Stimulated activated naive CD4-positive, alpha-beta T cell (primary cell): ENCODE results near the gene DUSP8.

ENCODE experiments used
- DNase-seq, 6 experiments: peaks; one replicate each; lab custom pipeline; 2025; lab: John Stamatoyannopoulos, UW

Gene DUSP8

GRCh38 chr11:1566381-1567051, 5.6 kb downstream of the DUSP8 start:
- DNase-seq: no peak

DNA sequence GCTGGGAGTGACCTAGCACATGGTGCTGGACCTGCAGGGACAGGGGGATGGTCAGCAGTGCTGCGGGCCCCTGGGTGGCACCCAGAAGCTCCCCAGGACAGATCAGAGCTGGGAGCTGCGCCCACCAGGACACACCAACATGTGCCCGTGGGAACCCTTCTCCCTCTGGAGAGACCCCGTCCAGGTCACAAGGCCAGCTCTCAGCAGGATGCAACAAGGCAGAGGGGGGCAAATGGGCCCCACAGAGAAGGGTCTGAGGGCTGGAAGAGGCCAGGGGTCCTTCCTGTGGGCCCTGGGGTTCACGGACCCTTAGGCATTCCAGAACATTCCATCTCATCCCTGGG, 6.2 kb downstream of the DUSP8 start:
- DNase-seq: no peak

DNA sequence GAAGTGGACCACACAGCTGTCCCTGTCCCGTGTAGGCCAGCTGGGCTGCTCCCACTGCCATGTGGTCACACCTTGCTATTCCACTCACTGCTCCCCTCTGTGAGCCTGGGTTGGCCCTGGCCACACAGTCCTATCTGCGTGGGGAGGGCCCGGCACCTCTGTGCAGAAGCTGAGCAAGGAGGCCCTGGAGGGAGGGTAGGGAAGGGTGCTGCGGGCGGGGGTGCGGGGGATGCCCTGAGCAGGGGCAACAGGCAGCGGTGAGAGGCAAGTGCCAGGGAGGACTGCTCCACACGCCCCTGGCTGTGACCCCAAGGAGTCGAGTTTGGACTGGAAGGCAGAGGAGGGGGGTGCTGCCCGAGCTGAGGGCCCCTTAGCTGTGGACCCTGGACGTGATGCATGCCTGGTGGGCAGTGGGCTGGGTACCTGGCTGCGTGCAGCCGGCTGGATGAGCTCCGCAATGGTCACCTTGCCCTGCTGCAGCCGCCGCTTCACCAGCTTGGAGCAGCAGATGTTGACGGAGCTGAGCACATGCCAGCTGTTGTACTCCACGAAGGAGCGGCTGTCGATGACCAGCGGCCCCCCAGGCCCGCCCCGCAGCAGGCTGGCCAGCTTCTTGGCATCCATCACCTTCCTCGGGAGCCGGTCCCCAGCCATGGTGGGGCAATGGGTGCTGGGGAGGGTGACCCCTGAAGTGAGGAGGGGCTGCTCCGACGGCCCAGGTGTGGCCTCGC, 6.7 kb downstream of the DUSP8 start:
- no peak for DNase-seq

DNA sequence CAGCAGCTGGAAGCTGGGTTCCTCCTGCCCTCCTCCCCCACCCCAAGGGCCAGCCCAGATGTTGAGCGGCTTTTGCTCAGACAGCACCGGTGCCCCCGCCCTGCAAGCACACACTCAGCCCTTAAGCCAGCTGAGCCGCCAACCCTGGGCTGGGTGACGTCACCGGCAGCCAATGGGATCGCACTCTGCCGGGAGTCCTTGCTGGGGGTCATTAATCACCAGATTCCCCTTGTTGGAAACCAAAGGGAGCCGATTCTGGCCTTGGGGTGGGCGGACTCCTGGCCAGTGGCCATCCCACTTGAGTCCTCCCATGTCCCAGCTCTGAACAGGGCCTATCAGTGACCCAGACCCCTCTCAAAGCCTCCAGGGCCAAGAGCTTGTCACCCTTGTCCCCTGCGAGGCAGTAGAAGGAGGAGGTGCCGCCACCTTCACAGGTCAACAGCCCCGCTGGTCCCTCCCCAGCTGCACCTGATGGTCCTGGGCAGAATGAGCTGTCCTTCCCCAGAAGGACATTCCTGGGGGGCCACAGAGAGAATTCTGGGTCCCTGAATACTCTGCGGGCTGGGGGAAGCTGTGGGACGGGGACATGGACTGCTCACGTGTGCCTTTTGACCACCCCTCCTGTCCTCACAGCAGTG, 7.4 kb downstream of the DUSP8 start:
- DNase-seq: no peak

DNA sequence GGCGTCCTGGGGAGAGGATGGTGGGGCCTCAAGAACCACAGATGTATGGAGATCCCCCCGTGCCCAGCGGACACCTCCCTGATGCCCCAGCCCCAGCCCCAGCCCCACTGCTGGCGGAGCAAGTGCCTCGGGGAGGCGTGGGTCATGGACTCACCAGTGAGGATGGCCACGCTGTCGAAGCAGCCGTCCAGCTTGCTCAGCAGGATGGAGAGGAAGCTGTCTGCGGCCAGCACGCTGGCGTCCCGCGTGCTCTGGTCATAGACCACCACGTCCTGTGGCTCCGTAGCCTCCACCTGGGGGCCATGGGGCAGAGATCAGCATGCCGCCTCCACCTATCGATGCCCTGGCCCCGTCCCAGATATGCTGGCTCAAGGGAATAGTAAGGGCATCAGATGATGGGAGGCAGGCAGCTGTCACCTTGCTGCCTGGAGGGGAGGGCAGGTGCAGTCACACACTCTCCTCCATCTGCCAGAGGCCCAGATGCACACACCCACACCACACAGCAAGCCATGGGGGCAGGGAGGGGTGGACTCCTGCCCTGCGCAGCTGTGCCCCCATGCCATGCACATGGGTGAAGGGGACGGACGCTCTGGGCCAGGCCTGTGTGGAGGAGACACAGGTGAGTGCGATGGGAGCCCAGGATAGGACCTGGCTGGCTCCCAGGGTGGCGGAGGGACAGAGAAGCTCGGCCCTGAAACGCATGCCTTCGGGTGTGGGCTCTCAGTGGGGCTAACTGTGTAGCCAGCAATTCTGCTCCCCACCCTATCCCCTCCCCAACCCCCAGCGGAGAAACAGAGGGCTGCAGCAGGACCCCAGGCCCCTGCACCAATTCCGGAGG, 8.2 kb downstream of the DUSP8 start:
- DNase-seq: no peak

GRCh38 chr11:1563149-1563638, 8.9 kb downstream of the DUSP8 start:
- DNase-seq: no peak

GRCh38 chr11:1562469-1563148, 9.5 kb downstream of the DUSP8 start:
- DNase-seq: no peak

DNA sequence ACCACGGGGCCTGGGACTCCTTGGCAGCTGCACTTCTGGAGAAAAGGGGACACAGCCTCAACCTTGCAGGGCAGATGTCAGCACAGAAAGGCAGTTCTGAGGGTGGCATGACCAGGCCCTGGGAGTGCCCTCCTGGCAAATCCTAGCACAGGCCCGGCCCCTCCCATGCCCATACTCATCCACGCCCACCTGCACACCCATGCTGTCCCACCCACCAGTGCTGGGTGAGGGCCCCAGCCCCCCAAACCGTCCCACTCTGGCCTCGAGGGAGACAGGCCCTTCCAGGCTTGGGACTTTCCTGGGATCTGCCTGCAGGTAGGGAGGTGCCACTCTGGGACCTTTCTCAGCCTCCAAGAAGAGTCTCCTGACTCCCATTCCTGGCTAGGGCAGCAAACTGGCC, 10.1 kb downstream of the DUSP8 start:
- DNase-seq: no peak

- DNase-seq: no peak
Measured at GRCh38 chr11:1561266-1561665, 10.8 kb downstream of the DUSP8 start.

GRCh38 chr11:1560649-1561251, 11.3 kb downstream of the DUSP8 start:
- no peak for DNase-seq

DNA sequence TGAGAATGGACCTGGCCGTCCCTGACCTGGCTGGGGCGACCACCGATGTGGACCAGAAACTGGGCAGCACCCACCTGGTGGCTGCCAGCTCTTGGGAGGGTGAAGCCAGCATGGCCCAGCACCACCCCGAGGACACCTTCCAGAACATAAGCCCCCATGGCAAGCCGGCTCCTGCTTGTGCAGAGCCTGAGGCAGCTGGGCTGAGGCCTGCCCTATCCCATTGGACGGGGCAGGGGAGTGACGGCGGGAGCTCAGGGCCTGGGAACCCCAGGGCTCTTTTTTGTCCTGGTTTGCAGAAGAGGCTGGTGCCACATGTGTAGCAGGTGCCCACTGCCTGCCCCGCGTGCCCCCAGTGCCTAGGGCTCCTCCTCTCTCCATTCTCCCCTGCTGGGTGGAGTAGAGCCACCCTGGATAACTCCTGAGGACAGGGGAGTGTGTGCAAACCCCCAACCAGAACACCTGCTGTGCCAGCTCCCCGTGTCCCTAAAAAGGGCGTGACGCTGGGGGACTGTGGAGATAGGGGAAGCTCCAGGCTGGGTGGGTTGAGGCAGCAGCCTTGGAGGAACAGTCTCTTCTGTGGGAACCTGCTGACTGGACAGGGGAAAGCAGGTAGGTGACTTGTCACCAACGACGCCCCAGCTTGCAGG, 11.9 kb downstream of the DUSP8 start:
- no peak for DNase-seq

GRCh38 chr11:1559111-1559951, 12.7 kb downstream of the DUSP8 start:
- no peak for DNase-seq

GRCh38 chr11:1558775-1559110, 13.3 kb downstream of the DUSP8 start:
- DNase-seq: no peak

- no peak for DNase-seq
Measured at GRCh38 chr11:1557904-1558774, 13.9 kb downstream of the DUSP8 start.

GRCh38 chr11:1557051-1557884, 14.8 kb downstream of the DUSP8 start:
- no peak for DNase-seq

GRCh38 chr11:1556278-1556902, 15.7 kb downstream of the DUSP8 start:
- DNase-seq: no peak

DNA sequence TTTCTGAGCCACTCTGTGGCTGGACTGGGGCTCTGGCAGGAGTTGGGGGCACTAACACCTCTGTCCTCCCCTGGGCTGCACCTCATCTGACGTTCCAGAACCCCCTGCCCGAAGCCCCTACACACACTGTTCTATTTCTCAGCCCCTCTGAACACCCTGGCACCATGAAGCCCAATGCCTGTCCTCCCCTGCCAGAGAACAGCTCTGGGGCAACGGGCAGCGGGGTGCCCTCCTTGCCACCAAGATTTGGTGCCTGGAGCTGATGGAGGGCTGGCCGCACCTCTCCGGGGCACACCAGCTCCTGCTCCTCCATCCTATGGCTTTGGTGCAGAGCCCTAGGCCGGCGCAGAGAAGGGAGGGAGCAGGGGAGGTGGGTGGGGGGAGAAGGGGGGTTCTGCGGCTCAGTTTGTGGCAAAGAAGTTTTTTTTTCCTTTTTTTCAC, 16.3 kb downstream of the DUSP8 start:
- no peak for DNase-seq
